NCI-H524 treated with DMSO at 0.1 percent for 48 hours (cell line): Measurements from ENCODE around the gene GRK2.
"Not testable (repeated sequence)": the region's sequence is repeated elsewhere in the genome, so short reads cannot be mapped to it uniquely, and the experiment has no call there.

Source experiments
- DNase-seq: peaks from one replicate; lab custom pipeline; 2025; lab: John Stamatoyannopoulos, UW

GRK2 gene

DNA sequence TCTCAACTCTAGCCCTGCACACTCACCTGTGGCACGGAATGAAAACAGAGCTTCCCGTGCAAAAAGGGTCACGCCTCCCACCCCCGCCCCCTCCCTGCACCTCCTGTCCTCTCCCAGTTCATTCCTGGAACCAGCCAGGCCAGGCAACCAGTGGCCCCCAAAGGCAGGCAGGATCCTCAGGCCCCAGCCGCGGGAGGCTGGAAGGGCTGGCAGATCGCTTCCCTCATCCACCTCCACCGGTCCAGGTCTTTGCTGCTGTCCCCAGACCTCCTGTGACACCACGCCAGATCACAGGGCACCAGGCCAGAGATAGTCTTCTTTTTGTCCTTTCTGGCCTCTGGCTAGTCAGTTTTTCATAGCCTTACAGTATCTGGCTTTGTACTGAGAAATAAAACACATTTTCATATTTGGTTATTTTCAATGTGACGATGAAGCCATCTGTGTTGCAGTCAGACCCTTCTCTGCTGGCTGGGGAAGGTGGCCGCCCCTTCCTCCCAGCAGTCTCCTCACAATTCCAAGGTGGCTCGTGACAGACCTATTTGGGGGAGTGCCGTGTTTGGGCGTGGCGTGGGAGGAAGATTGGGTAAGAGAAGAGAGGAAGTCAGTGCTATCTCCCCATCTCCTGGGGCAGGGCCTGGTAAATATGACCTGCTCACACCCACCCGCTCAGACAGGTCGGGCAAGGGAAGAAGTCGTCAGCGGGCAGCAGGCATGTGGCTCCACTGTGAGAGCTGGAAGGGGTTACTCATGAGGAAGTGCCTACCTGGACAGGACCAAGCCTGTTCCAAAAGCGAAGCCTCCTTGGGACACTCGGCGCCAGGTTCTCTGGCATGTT, 46.1 kb downstream of the GRK2 start:
- no peak for DNase-seq

DNA sequence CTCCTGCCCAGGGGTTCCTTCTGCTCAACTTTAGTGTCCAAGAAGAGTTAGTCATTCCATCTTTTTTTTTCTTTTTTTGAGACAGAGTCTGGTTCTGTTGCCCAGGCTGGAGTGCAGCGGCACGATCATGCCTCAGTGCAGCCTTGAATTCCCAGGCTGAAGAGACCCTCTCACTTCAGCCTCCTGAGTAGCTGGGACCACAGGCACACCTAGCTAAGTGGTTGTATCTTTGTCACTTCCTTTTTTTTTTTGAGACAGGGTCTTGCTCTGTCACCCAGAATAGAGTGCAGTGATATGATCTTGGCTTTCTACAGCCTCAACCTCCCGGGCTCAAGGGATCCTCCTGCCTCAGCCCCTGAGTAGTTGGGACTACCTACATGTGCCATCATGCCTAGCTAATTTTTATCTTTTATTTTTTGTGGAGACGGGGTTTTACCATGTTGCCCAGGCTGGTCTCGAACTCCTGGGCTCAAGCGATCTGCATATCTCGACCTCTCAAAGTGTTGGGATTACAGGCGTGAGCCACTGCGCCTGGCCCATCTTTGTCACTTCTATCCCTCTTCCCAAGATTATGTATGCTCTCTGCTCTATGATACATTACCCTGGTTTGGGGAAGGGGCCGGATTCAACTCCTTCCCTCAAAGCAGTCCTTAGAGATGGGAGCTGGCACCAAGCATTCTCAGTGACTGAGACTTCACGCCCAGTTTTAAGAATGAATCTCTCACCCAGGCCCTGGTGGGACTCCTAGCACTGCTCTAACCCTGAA, 47.0 kb downstream of the GRK2 start:
- no peak for DNase-seq

DNA sequence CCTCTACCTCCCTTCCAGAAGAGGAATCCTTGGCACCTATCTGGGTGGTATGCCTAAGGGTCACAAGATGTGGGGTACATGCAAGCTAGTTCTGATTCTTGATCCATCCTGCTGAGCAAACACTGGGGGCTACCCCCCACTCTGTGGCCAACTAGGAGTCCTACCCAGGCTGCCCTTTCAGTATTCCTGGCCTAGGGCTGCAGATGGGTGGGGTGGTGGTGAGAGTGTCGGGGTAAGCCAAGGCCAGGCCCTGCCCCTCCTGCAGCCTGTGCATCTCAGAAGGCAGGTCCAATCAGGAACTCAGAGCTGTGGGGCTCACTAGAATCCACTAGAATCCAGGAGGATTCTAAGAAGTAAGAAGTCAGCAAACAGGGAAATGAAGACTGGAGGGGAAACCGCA, 47.9 kb downstream of the GRK2 start:
- no peak for DNase-seq

DNA sequence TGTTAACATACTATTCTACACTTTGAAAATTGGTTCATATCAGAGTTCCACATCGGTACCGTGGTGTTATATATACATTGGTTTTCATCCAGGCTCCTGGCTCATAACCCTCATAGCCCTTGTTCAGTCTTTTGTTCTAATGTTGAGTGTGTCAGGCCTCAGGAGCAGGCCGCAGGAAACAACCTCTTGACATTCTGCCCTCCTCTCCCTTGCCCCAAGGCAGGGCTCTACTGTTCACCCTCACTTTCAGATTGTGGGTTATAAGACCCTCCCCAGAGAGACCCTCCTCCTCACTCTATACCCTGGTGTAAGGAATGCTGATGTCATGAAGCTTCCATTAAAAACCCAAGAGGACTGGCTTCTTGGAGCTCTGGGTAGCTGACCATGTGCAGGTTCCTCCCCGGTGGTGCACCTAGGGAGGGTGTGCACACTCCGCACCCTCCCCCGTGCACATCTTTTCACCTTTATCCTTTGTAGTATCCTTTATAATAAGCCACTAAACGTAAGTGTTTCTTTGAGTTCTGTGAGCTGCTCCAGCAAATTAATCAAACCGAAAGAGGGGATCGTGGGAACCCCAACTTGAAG, 49.1 kb downstream of the GRK2 start:
- no peak for DNase-seq

DNA sequence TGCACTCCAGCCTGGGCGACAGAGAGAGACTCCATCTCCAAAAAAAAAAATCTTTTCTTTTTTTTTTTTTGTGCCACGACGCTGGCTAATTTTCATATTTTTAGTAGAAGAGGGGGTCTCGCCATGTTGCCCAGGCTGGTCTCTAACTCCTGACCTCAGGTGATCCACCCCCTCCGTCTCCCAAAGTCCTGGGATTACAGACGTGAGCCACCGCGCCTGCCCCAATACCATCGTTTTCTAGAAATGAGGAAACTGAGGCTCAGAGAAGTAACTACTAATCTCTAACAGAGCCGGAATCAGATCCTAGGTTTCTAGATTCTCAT, 50.6 kb downstream of the GRK2 start:
- DNase-seq = no peak

DNA sequence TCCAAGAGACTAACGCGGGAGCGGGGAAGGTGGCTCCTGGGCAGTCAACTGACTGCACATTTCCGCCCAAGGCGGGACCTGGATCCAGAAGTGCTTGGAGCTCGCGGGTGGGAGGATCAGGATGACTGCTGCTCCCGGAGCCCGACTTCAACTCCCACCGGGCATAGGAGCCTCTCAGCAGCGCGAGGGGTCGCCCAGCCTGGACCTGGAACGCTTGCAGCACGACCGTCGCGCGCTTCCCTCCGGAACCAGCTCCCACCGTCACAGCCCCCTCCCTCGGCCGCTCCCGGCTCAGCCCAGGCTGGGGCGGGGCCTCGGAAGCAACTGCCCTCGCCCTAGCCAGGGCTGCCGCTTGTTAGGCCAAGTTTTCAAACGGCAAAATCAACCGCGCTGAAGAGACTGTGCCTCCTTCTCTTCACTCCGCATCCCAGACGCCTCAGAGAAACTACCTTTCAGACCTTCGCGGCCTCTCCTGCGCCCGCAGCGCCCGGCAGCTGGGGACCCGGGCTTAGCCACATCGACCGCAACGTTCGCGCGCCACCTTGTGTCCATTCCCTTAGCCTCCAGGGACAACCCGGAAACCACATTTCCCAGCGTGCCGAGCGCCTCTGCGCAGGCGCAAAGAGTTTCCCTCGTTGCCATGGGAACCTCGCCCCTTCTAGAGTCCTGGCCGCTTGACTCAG, 51.1 kb downstream of the GRK2 start:
- peak; percentile 53 for DNase-seq

DNA sequence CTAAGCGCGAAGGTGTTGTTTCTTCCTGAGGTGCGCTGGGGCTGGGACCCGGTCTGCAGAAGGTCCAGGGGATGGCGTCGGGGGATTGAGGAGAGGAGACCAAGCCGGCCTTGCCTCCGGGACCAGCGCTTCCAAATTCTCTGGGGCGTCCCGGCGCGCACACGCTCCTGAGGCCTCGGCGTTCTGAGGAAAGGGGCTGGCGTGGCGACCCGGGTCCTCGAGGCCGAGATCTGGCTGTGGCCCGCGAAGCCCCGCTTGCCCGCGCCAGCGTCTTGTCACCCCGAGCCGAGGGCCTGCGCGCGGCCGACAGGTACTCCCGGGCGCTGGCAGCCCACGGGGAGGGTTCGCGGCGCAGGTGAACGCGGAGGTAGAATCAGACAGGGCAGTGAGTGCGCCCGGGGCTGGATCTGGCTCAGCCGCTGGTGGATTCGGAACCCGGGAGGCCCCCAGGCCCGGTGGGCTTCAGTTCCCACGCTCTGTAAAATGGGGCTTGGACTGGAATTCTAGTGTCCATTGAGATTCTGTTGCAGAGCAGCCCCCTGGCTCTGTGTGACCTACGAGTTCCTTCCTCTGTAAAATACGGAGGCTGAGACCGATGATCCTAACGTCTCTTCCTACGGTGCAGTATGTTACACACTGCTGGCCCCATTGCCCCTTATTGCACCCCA, 51.7 kb downstream of the GRK2 start:
- DNase-seq = no peak

DNA sequence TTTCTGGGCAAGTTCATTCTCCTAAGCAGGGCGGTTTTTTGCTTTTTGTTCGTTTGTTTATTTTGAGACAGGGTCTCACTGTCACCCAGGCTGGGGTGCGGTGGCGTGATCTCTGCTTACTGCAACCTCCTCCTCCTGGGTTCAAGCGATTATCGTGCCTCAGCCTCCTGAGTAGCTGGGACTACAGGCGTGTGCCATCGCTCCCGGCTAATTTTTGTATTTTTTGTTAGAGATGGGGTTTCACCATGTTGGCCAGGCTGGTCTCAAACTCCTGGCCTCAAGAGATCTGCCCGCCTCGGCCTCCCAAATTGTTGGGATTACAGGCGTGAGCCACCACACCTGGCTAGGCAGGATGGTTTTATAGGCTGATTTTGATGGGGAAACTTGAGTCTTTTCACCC, 52.6 kb downstream of the GRK2 start:
- not testable (repeated sequence) for DNase-seq

DNA sequence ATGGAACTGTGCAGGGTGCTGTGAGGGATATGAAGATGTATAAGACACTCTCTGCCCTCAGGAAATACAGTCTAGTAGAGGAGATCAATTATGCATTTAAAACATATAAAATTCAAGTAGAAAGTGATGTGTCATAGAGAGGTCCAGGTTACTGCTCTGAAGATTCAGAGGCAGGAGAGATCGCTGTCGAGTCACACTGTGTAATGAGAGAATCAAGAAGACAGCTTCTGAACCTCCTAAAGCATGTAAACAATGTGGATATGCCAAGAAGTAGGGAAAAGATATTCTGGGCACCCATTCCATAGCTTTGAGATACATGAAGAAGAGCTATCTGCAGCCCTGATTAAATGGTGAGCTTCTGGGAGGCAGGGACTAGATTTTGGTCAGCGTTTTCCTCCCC, 53.7 kb downstream of the GRK2 start:
- DNase-seq = no peak

DNA sequence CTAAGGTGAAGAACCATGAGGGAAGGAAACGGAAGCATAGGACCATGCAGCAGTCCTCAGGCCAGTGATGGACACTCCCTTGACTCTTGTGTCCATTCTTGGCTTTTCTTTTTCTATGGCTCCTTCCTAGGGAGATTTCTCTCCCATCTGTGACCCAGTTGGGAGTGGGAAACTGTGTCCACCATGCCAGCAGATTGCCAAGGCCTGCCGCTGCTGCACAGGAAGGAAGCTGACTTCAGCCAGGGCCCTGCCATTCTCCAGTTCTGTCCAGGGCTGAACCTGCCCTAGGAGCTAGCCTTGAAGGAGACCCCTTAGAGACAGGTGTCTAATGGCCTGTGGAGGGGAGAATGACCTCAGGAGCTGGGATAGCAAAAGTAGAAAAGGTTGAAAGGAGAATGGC, 54.4 kb downstream of the GRK2 start:
- DNase-seq = no peak

DNA sequence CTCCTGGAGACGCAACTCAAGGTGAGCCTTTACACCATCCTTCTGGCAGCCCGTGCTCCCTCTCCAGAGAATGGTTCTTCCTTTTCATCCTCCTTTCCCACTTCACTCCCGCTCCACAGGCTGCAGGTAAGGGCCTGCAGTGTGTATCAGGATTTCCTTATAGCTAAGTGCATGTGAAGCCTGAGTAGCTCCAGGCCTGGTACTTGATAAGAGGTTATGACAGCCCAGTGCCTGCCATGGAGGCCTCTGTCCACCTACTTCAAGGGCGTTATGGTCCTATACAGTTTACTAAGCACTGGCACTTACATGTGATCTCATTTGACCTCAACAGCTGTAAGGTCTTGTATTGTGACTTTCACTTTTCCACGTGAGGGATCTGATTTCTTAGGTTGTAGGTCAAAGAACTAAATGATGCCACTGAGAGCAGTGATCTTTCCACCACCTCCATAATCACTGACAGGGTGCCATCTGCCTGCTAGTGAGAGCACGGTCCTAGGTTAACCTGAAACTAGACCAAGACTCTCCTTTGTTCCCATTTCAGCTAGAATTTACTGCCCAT, 55.1 kb downstream of the GRK2 start:
- no peak for DNase-seq

DNA sequence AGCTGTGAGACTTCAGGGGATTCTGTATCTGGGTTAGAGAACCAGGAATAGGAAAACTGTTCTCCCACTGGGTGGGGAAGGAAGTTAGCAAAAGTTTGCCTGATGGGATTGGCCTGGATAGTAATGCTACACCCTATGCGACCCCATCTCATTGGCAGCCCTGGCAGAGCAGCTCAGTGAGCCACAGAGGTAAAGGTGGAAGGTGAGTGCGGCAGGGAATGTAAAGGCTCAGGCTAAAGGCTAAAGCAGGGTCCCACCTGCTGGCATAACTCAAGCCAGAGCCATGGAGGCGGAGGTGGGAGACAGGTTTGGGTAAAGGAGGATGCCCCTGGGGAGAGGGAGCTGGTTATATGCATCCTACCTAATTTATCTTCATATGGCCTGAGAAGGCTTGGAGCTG, 55.8 kb downstream of the GRK2 start:
- DNase-seq = no peak

DNA sequence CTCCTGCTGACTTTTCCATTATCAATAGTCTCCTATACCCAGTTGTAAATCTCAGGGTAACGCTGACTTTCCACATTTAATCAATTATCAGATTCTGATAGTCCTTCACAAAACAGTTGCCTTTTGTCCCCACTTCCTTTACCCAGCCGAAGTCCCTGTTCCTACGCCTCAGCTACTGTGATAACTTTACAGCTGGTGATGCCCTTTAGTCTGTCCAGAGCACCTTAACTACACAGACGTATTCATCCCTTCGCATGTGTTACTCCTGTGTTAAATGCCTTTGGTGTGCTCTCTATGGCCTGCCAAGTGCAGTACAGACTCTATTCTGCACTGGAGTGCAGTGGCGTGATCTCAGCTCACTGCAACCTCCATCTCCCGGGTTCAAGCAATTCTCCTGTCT, 57.3 kb downstream of the GRK2 start:
- DNase-seq = no peak

DNA sequence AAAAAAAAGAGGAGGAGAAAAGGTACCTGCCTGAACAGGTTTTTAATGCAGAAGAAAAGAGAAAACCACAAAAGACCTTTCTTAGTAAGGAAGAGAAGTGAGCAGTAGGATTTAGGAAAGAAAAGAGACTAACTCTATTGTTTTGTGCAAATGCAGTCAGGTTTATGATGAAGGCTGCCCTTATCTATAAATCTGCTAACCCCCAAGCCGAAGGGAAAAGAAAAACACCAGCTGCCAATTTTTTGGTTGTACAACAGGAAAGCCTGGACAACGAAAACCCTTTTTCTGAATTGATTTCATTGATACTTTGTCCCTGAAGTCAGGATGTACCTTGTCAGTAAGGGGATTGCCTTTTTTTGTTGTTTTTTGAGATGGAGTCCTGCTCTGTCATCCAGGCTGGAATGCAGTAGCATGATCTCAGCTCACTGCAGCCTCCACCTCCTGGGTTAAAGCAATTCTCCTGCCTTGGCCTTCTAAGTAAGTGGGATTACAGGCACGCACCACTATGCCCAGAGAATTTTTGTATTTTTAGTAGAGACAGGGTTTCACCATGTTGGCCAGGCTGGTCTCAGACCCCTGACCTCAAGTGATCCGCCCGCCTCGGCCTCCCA, 65.9 kb downstream of the GRK2 start:
- DNase-seq = no peak
